NB4 (cell line): ENCODE results near the gene IQCM.

Experiments
- CTCF ChIP-seq: IDR thresholded peaks from one replicate; pipeline ENCODE4 v1.5.1; 2012; ENCODE audit warnings: low read depth, low read length
- MAX ChIP-seq: IDR thresholded peaks from 2 replicates; pipeline ENCODE4 v1.6.1; 2011; ENCODE audit warnings: low read depth, low read length
- MYC ChIP-seq: IDR thresholded peaks from 2 replicates; pipeline ENCODE4 v1.6.1; 2011; ENCODE audit warnings: low read depth, low read length
- POLR2A ChIP-seq: IDR thresholded peaks from 2 replicates; pipeline ENCODE4 v1.6.1; 2011; ENCODE audit warnings: mild to moderate bottlenecking; ENCODE audit not compliant: insufficient read length; ENCODE audit errors: extremely low read depth

GRCh38 chr4:149403081-149403480, 412.6 kb downstream of the IQCM start:
- no peak for TF ChIP-seq CTCF
- no peak for TF ChIP-seq POLR2A
- no peak for TF ChIP-seq MAX
- TF ChIP-seq MYC: no peak
